ENCODE data around the gene FAM167B.

Gene FAM167B

GRCh38 chr1:32208469-32208868 lies 38.6 kb upstream of the FAM167B start:
- Histone ChIP-seq H3K9ac (ENCODE audit: low read depth, low read length) (no peak overlapping the region), H3K27ac (ENCODE audit: low read depth, low read length) (no peak overlapping the region), H3K9me3 (ENCODE audit: control insufficient read depth, insufficient read depth, low read length) (no peaks in the 10 kb centered on the region)

GRCh38 chr1:32208891-32209328 lies 38.1 kb upstream of the FAM167B start, which contains the start of gene DCDC2B:
DCDC2B (plus strand) TSS chr1:32209089; CDS start chr1:32209094, 5 bp downstream.
- no peak within 1 kb of the TSS for H3K4me3 ChIP-seq (ENCODE audit: low read depth, low read length)
- H3K36me3 ChIP-seq (ENCODE audit: control insufficient read depth, insufficient read depth, low read length) = peaks cover 9% of the 10 kb centered on the region
- H3K27ac ChIP-seq (ENCODE audit: low read depth, low read length) = no peak within 1 kb of the TSS
- H3K9ac ChIP-seq (ENCODE audit: low read depth, low read length) = no peak within 1 kb of the TSS
- H3K9me3 ChIP-seq (ENCODE audit: control insufficient read depth, insufficient read depth, low read length) = no peaks in the 10 kb centered on the region
- peaks cover 9% of the 10 kb centered on the region for H3K27me3 ChIP-seq (ENCODE audit: control insufficient read depth, insufficient read depth, low read length)
- no peaks in the 10 kb centered on the region for H3K4me1 ChIP-seq (ENCODE audit: control insufficient read depth, insufficient read depth, low read length)

More at GRCh38 chr1:32208469-32208868, 38.6 kb upstream of the FAM167B start:
- Histone ChIP-seq H3K4me3 (ENCODE audit: low read depth, low read length) (no peak overlapping the region), H3K27me3 (ENCODE audit: control insufficient read depth, insufficient read depth, low read length) (peaks cover 9% of the 10 kb centered on the region), H3K4me1 (ENCODE audit: control insufficient read depth, insufficient read depth, low read length) (no peaks in the 10 kb centered on the region), H3K36me3 (ENCODE audit: control insufficient read depth, insufficient read depth, low read length) (peaks cover 9% of the 10 kb centered on the region)

- H3K4me3 ChIP-seq (ENCODE audit: low read depth, low read length) = no peak overlapping the region
- H3K36me3 ChIP-seq (ENCODE audit: control insufficient read depth, insufficient read depth, low read length) = peaks cover 31% of the 10 kb centered on the region
- no peaks in the 10 kb centered on the region for H3K4me1 ChIP-seq (ENCODE audit: control insufficient read depth, insufficient read depth, low read length)
Observed at GRCh38 chr1:32215629-32216480, 31.2 kb upstream of the FAM167B start.

DNA sequence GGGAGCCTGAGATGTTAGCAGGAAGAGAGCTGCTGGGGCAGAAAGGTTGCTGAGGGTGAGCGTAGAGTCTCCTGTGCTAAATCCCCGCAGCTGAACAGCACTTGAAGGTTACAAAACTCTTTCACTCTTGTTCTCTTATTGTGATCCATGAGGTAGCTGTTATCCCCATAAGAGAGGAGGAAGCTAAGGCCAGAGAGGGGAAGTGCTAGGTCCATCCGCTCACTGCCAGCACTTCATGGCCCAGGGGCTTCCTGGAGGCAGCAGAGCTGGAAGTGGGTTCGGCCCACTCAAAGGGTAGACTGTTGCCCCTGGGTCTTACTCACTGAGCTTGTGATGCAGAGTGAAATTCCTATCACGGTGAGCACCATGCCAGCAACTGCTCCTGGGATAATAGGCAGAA lies 30.5 kb upstream of the FAM167B start:
- Histone ChIP-seq H3K27me3 (ENCODE audit: control insufficient read depth, insufficient read depth, low read length) (no peaks in the 10 kb centered on the region), H3K27ac (ENCODE audit: low read depth, low read length) (no peak overlapping the region), H3K4me3 (ENCODE audit: low read depth, low read length) (no peak overlapping the region), H3K4me1 (ENCODE audit: control insufficient read depth, insufficient read depth, low read length) (peaks cover 7% of the 10 kb centered on the region), H3K36me3 (ENCODE audit: control insufficient read depth, insufficient read depth, low read length) (peaks cover 31% of the 10 kb centered on the region), H3K9ac (ENCODE audit: low read depth, low read length) (no peak overlapping the region), H3K9me3 (ENCODE audit: control insufficient read depth, insufficient read depth, low read length) (no peaks in the 10 kb centered on the region)

More at GRCh38 chr1:32215629-32216480, 31.2 kb upstream of the FAM167B start:
- no peak overlapping the region for H3K9ac ChIP-seq (ENCODE audit: low read depth, low read length)
- H3K27ac ChIP-seq (ENCODE audit: low read depth, low read length) = no peak overlapping the region
- H3K9me3 ChIP-seq (ENCODE audit: control insufficient read depth, insufficient read depth, low read length) = no peaks in the 10 kb centered on the region
- no peaks in the 10 kb centered on the region for H3K27me3 ChIP-seq (ENCODE audit: control insufficient read depth, insufficient read depth, low read length)

DNA sequence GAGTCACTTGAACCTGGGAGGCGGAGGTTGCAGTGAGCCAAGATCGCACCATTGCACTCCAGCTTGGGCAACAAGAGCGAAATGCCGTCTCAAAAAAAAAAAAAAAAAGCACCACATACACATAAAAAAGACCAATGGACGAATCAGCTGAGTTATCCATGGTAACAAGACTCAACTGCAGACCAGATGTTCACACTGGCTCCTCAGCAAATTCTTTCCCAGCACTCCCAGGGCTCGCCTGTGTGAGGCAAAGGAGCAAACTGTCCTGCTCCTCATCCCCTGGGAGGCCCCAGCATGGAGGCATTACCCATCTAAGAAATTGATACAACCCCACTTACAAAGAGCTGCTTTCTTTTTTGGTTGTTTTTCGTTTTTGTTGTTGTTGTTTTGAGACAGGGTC lies 28.0 kb upstream of the FAM167B start:
- H3K36me3 ChIP-seq (ENCODE audit: control insufficient read depth, insufficient read depth, low read length) = peaks cover 37% of the 10 kb centered on the region
- H3K9ac ChIP-seq (ENCODE audit: low read depth, low read length) = no peak overlapping the region
- no peak overlapping the region for H3K4me3 ChIP-seq (ENCODE audit: low read depth, low read length)
- peaks cover 8% of the 10 kb centered on the region for H3K4me1 ChIP-seq (ENCODE audit: control insufficient read depth, insufficient read depth, low read length)
- no peak overlapping the region for H3K27ac ChIP-seq (ENCODE audit: low read depth, low read length)
- no peaks in the 10 kb centered on the region for H3K9me3 ChIP-seq (ENCODE audit: control insufficient read depth, insufficient read depth, low read length)
- H3K27me3 ChIP-seq (ENCODE audit: control insufficient read depth, insufficient read depth, low read length) = no peaks in the 10 kb centered on the region

GRCh38 chr1:32220746-32221580 lies 26.1 kb upstream of the FAM167B start:
- H3K36me3 ChIP-seq (ENCODE audit: control insufficient read depth, insufficient read depth, low read length) = peaks cover 40% of the 10 kb centered on the region
- peak overlapping the region; percentile 93 for H3K27ac ChIP-seq (ENCODE audit: low read depth, low read length)
- H3K9ac ChIP-seq (ENCODE audit: low read depth, low read length) = peak overlapping the region; percentile 56; the same call in 1 of the 2 replicates
- no peaks in the 10 kb centered on the region for H3K27me3 ChIP-seq (ENCODE audit: control insufficient read depth, insufficient read depth, low read length)
- peaks cover 8% of the 10 kb centered on the region for H3K4me1 ChIP-seq (ENCODE audit: control insufficient read depth, insufficient read depth, low read length)
- H3K4me3 ChIP-seq (ENCODE audit: low read depth, low read length) = peak overlapping the region; percentile 92
- no peaks in the 10 kb centered on the region for H3K9me3 ChIP-seq (ENCODE audit: control insufficient read depth, insufficient read depth, low read length)

DNA sequence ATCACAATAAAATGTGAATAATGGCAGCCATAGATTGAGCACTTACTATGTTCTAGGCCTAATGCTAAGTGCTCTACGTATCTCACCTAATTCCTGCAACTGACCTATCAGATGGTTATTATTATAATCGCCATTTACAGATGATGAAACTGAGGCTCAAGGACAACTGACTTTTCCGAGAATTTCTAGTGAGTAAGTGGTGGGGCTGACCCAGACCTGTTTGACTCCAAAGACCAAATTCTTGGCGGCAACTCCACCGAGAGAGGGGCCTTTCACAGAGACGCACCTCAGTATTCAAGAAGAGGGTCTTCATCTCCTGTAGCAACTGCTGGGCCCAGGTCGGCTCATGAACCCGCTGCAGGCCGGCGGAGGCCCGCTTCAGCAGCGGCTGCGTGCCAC lies 25.4 kb upstream of the FAM167B start:
- Histone ChIP-seq H3K4me1 (ENCODE audit: control insufficient read depth, insufficient read depth, low read length) (peaks cover 8% of the 10 kb centered on the region), H3K27ac (ENCODE audit: low read depth, low read length) (peak overlapping the region; percentile 93), H3K27me3 (ENCODE audit: control insufficient read depth, insufficient read depth, low read length) (no peaks in the 10 kb centered on the region), H3K4me3 (ENCODE audit: low read depth, low read length) (peak overlapping the region; percentile 92), H3K9me3 (ENCODE audit: control insufficient read depth, insufficient read depth, low read length) (no peaks in the 10 kb centered on the region), H3K9ac (ENCODE audit: low read depth, low read length) (peak overlapping the region; percentile 56), H3K36me3 (ENCODE audit: control insufficient read depth, insufficient read depth, low read length) (peaks cover 41% of the 10 kb centered on the region)

- no peaks in the 10 kb centered on the region for H3K27me3 ChIP-seq (ENCODE audit: control insufficient read depth, insufficient read depth, low read length)
- H3K36me3 ChIP-seq (ENCODE audit: control insufficient read depth, insufficient read depth, low read length) = peaks cover 40% of the 10 kb centered on the region
- peak within 1 kb of the TSS; percentile 92 for H3K4me3 ChIP-seq (ENCODE audit: low read depth, low read length)
- H3K4me1 ChIP-seq (ENCODE audit: control insufficient read depth, insufficient read depth, low read length) = peaks cover 8% of the 10 kb centered on the region
- peak within 1 kb of the TSS; percentile 93 for H3K27ac ChIP-seq (ENCODE audit: low read depth, low read length)
- peak within 1 kb of the TSS; percentile 61 for H3K9ac ChIP-seq (ENCODE audit: low read depth, low read length)
- H3K9me3 ChIP-seq (ENCODE audit: control insufficient read depth, insufficient read depth, low read length) = no peaks in the 10 kb centered on the region
Observed at GRCh38 chr1:32221980-32222755, 24.9 kb upstream of the FAM167B start, which contains the start of the genes EIF3I and TMEM234. EIF3I (plus strand) TSS chr1:32222407; CDS start chr1:32222442, 35 bp downstream. TMEM234 (minus strand) TSS chr1:32222353; CDS start chr1:32222322, 31 bp downstream.

- Histone ChIP-seq H3K4me3 (ENCODE audit: low read depth, low read length) (no peak overlapping the region), H3K27ac (ENCODE audit: low read depth, low read length) (no peak overlapping the region), H3K4me1 (ENCODE audit: control insufficient read depth, insufficient read depth, low read length) (peaks cover 8% of the 10 kb centered on the region), H3K9me3 (ENCODE audit: control insufficient read depth, insufficient read depth, low read length) (no peaks in the 10 kb centered on the region), H3K9ac (ENCODE audit: low read depth, low read length) (no peak overlapping the region), H3K27me3 (ENCODE audit: control insufficient read depth, insufficient read depth, low read length) (no peaks in the 10 kb centered on the region), H3K36me3 (ENCODE audit: control insufficient read depth, insufficient read depth, low read length) (peaks cover 53% of the 10 kb centered on the region)
Observed at GRCh38 chr1:32223683-32224082, 23.3 kb upstream of the FAM167B start.

DNA sequence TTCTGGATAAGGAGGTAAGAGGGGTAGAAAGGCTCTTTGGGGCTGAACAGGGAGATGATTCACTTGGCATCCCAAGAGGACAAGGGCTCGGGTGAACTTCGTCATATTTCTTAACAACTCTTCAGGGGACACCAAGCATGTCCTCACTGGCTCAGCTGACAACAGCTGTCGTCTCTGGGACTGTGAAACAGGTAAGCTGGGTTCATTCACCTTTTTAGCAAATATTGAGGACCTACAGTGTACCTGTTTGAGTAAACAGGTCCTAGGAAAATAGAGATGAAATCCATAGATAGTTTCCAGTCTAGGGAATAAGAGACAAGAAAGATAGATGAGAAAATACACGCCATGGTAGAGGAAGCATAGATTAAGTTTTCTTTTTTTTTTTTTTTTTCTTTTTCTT lies 22.7 kb upstream of the FAM167B start:
- peaks cover 58% of the 10 kb centered on the region for H3K36me3 ChIP-seq (ENCODE audit: control insufficient read depth, insufficient read depth, low read length)
- no peak overlapping the region for H3K27ac ChIP-seq (ENCODE audit: low read depth, low read length)

More for the DNA sequence above, 22.7 kb upstream of the FAM167B start:
- Histone ChIP-seq H3K27me3 (ENCODE audit: control insufficient read depth, insufficient read depth, low read length) (no peaks in the 10 kb centered on the region), H3K9ac (ENCODE audit: low read depth, low read length) (no peak overlapping the region), H3K4me3 (ENCODE audit: low read depth, low read length) (no peak overlapping the region), H3K9me3 (ENCODE audit: control insufficient read depth, insufficient read depth, low read length) (no peaks in the 10 kb centered on the region), H3K4me1 (ENCODE audit: control insufficient read depth, insufficient read depth, low read length) (peaks cover 8% of the 10 kb centered on the region)
